GM12874 (cell line): ENCODE data around the gene AGO4.
A peak's percentile ranks its signal among the peaks of the same experiment; 100 is the strongest.

ENCODE experiments used
- TF ChIP-seq, protein P1 (sequence below): IDR thresholded peaks from 2 replicates; pipeline ENCODE4 v1.5.1; 2011; ENCODE audit warnings: low read depth, mild to moderate bottlenecking, control low read depth, low read length, moderate library complexity; ENCODE audit not compliant: insufficient read depth

The AGO4 gene

GRCh38 chr1:35851132-35851869 is 43.5 kb downstream of the AGO4 start:
- TF ChIP-seq, protein P1, sequence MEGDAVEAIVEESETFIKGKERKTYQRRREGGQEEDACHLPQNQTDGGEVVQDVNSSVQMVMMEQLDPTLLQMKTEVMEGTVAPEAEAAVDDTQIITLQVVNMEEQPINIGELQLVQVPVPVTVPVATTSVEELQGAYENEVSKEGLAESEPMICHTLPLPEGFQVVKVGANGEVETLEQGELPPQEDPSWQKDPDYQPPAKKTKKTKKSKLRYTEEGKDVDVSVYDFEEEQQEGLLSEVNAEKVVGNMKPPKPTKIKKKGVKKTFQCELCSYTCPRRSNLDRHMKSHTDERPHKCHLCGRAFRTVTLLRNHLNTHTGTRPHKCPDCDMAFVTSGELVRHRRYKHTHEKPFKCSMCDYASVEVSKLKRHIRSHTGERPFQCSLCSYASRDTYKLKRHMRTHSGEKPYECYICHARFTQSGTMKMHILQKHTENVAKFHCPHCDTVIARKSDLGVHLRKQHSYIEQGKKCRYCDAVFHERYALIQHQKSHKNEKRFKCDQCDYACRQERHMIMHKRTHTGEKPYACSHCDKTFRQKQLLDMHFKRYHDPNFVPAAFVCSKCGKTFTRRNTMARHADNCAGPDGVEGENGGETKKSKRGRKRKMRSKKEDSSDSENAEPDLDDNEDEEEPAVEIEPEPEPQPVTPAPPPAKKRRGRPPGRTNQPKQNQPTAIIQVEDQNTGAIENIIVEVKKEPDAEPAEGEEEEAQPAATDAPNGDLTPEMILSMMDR: no peak

DNA sequence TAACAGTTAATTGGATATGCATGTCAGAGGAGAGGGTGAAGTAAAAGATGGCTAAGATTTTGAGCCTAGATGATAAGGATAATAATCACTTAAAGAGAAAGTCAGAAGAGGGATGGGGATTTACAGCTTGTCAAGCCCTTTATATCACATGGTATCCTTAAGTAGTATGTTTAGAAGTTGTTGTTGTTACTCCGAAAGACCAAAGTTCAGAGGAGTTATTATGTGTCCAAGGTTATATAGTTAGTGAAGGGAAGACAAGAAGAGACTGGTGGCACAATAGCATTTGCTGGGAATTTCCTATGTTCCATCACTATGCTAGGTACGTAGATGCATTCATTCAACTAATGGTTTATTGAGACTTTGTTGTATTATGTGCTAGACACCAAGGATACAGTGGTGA is 44.4 kb downstream of the AGO4 start:
- TF ChIP-seq, protein P1: no peak

DNA sequence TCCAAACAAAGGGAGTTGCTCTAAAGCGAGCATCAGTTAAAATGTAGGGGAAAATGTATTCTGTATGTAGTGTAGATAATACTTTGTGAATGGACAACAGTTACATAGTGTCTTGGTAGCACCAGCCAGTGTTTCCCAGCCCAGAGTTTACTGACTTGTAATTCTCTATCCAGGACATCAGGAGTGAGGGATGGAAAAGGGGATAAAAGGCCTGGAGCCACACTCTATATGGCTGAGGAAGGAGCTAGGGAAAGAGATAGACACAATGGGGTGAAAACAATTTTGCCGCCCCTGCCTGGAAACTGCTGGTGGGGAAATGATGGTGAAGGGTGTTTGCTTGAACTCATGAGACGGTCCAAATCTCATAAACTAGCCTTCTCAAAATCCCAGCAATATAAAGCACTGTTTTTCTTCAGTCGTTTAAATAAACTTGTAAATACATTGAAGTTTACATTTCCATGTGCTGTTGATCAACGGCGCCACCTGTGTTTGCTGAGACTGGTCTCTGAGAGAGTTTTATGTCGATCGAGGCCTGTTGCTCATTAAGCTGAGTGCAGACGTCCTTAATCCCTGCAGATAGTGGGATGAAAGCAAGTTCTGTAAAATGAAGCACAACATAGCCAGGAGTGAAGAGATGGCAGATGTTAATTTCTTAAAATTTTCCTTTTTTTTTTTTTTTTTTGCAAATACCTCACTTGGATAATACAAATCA is 47.3 kb downstream of the AGO4 start:
- TF ChIP-seq, protein P1: no peak

- TF ChIP-seq, protein P1: no peak
These were observed 49.1 kb downstream of the AGO4 start for GRCh38 chr1:35856964-35857363.

GRCh38 chr1:35857830-35858229 is 50.0 kb downstream of the AGO4 start:
- TF ChIP-seq, protein P1: peak; percentile 7; the same call in 1 of the 2 replicates

GRCh38 chr1:35860696-35861095 is 52.9 kb downstream of the AGO4 start:
- TF ChIP-seq, protein P1: no peak

GRCh38 chr1:35863136-35863535 is 55.3 kb downstream of the AGO4 start:
- TF ChIP-seq, protein P1: no peak
